GM12892 (cell line): Measurements from ENCODE around the gene SMIM24.
A peak's percentile ranks its signal among the peaks of the same experiment; 100 is the strongest.

Experiments
- POLR2A ChIP-seq: IDR thresholded peaks from 2 replicates; pipeline ENCODE4 v1.6.1; 2011; ENCODE audit warnings: low read depth, low read length, control low read depth
- TAF1 ChIP-seq: IDR thresholded peaks from 2 replicates; pipeline ENCODE4 v1.6.1; 2011; ENCODE audit warnings: low read depth, mild to moderate bottlenecking, control low read depth, low read length, borderline replicate concordance

GRCh38 chr19:3505598-3506383, 25.5 kb upstream of the SMIM24 start, which contains the start of gene FZR1:
- TF ChIP-seq POLR2A (peak; percentile 62), TAF1 (no peak)
